ENCODE data around the gene CIDEA.

The CIDEA gene

DNA sequence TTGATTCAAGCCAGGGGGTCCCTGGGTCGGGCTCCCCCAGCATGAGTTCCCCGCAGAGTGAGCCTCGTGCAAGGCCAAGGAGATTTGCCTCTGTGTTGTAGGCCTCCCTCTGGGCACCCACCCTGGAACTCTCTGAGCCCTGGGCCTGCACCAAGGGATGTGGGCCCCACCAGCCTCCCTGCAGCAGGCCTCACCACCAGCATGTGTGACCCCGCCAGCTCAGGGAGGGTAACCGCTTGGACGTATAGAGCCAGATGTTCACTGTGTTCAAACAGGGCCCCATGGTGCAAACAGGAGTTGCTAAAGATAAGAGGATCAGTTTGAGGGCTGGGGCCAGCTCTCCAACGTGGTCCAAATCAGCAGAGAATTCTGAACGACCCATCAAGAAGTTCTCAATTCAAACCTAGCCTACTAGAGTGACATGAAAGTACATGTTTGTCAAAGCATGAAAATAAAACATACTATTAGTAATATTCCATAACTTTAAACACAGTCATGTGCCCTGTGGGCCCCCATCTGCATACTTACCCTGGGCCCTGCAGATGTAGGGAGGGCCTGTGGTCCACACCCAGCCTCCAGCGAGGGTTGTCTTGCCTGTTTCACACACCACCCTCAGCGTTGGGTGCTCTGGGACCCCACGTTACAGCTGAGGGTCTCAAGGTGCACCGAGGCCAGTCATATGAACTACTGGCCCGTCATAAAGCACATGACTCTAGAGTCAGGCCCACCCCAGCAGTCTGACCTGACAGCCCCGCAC is 48.4 kb downstream of the CIDEA start:
- no peak for DNase-seq

DNA sequence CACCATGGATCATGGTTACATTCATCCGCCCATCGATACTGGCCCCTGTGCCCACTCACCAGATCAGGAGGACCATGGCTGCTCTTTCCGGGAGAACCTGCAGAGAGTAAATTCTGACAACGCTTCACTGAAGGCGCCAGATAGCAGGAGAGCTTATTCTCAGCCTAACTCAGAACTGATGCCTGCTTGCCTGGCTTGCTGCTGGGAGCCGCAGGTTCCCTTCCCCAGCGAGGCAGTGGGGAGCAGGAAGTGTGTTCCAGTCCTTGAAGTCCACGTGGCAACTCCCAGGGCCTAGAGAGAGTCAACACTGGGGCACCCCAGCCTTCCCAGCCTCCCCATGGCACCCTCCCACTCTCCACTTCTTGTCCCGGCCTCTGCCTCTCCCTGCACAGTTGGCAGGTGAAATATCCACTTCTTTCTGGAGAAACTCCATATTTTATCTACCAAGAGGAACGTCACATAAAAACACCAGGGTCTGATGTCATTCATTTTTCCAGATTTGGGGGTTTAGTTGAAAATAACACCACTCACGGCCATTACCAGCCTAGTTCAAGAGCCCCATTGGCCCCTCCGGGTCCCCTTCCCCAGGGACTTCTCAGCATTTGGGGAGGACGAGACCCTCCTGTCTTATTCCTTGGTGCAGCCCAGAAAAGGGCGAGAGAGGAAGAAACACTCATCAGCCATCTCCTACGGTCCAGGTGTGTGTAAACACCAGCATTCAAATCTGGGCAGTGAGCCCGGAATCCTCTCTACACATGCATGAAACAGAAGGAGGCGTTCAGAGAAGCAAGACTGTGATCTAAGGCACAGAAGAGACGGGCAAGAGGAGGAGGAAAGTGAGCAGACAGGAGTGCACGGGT is 50.4 kb downstream of the CIDEA start:
- DNase-seq = peak; percentile 5 to 30 (median 5)

DNA sequence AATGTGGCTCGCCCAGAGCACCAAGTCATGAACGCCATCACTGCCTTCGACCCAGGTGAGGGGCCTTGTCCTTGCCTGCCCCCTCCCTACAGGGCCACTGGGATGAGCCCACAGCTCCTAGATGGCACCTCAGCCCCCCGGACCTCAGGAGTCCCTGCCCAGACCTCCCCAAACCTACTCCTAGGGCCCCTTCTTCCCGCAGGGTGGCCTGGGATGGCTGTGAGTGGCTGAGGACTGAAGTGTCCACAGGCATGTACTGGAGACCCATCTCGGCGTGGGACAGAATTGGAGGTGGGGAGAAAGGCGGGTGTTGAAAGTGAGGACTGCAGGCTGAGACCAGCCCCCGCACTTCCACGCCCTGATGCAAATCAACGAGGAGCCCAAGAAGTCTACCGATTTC is 51.0 kb downstream of the CIDEA start:
- DNase-seq = no peak

DNA sequence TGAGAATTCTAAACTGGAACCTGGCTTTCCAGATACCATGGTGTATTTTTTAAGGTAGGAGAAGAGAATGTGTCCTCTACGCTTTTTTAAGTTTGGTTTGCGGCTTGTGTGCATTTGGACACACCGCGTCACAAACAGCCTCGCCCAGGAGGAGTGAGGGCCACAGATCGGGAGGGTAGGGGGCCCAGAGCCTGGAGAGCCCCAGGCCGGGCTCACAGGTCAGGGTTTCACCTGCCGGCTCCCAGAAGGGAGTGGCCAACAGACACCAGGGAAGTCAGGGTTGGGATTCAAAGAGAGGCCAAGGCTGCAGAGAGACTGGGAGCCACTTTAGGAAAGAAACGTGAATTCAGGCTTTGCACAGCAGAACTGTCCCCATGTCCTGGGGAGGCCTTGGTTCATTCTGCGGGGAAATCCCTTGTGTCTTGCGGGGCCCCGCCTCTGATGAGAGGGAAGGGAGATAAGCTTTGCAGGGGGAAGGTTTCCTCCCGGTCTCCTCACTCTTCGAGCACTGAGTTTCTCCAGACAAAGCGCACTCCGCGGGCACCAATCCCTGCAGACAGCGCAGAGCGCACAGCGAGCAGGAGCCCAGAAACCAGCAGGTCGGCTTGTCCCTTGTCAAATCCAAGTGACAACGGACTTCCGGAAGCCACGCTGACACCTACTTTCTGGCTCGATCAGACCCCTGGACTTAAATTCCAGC is 51.9 kb downstream of the CIDEA start:
- DNase-seq = no peak

DNA sequence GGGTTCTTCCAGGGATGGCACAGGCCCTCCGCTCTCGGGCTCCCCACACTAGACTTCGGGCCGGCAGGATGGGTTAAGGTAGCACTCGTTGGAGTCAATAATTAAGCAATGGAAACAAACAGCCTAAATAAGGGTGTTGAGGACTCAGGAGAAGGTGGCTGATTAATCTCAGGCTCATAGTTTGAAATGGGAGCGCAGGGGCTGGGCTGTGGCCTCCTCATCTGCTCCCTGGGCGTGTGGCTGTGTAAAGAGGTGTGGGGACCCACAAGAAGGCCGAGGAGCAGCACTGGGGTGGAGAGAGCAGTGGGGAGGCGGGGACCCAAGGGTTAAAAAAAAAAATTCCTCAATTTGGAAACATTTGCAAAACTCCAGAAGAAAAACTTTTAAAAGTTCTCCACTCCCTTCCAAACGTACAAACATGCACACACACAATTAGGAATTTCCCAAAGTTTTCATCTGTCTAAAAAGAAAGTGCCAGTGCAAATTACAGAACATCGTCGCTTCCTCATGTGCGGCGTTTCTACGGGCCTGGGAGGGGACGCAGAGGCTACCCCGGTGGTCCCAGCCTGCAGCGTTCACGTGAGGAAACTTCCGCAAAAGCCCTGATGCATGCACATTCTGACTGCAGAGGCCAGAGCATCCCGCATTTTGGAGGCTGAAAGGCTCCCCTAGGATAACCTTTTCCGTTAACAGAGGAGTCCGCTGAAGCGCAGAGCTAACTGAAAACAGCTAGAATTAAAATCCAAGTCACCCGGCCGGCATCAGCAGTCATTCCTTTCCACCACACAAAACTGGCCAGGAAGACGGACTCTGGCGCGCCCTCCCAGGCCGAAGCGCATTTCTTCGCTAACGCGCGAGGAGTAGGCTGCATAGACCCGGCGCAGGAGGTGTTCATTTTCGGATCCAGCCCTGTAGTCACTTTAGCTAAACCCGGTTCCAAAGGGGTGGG is 52.9 kb downstream of the CIDEA start:
- no peak for DNase-seq

DNA sequence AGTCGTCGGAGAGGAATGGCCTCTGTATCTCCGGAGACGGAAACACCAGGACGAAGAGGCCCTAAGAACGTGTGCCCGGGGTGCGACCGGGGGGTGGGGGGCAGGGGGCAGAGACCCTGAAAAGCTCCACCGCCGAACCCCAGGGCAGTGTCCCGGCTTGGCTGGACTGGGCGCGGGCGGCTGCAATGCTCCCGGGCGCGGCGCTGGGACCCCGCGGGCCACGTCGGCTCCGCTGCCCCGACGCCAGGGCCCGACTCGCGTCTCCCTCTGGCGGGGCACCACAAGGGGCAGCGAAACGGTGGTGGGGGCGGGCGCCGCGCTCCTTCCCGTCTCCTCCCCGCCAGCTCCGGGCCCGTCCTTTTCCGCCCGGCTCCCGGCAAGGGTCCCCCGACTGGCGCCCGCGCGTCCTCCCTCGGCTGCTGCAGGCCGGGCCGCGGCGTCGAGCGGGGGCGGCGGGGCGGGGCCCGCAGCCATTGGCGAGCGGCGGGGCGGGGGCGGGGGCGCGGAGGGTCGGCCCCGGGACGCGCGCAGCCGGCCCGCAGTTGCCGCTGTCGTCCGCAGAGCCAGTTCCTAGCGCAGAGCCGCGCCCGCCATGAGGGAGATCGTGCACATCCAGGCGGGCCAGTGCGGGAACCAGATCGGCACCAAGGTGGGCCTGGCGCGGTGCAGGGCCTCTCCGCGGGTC is 53.7 kb downstream of the CIDEA start, which contains the start of gene TUBB6:
Gene TUBB6, plus strand, starts transcription at position 541 of the 685 bp plus-strand sequence. Its CDS starts 52 bp downstream, at position 593.
- no peak for DNase-seq

DNA sequence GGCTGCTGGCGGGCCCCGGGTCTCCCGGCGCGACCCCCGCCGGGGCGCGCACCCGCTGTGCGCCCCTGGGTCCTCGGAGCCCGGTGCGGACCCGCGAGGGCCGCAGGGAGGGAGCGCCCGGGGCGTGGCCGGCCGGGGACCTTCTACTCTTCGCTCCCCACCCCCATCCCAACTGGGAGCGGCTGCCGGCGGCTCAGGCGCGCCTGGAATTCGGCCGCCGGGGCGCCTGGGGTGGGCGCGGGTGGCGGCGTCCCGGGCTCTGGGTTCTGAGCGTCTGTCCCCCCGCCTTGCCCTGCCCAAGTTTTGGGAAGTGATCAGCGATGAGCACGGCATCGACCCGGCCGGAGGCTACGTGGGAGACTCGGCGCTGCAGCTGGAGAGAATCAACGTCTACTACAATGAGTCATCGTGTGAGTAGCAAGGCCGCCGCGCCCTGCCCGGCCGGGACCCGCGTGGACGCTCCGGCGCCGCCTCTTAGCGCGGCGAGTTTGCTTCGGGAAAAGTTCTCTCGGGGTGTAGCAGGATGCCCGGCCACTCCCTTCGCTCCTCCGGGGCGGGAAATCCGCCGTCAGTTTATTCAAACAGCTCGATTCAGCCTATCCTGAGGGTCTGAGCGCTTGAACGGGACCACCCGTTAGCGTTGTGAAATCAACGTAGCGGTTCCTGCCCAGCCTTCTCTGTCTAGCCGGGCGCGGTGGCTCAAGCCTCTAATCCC is 54.4 kb downstream of the CIDEA start:
- no peak for DNase-seq

DNA sequence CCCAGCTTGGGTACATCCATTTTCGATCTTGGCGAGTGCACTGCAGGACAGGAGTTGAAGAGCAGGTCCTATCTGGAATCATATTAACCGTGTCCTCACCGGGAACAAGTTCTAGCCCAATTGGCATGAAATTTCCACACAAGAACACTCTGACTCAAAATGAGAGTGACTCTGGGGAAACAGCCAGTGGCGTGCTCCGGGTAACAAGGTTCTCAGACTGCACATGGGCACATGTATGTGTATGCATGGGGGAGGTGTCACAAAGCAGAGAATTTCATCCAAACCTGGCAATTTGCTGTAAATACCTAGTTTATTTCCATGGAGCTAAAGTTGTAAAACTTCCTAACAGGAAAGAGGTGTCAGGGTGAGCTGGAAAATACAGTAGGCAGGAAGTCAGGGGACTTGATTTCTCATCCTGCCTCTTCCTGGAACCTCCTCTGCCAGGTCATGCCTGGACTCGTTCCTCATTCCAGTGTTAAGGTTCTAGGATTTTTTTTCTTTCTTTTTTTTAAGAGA is 55.6 kb downstream of the CIDEA start:
- DNase-seq = no peak

DNA sequence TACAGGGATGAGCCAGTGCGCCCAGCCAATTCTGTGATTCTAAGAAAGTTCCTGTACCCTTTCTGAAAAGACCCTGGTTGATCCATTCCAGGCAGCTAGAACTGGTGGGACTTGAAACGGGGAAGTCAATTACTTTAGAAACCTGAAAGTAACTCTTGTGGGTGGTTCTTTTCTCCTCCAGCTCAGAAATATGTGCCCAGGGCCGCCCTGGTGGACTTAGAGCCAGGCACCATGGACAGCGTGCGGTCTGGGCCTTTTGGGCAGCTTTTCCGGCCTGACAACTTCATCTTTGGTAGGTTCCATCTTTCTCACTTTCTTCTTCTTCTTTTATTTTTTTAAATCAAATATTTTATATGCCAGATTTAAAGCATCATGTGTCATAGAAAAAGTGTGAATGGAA is 56.6 kb downstream of the CIDEA start:
- DNase-seq = no peak

DNA sequence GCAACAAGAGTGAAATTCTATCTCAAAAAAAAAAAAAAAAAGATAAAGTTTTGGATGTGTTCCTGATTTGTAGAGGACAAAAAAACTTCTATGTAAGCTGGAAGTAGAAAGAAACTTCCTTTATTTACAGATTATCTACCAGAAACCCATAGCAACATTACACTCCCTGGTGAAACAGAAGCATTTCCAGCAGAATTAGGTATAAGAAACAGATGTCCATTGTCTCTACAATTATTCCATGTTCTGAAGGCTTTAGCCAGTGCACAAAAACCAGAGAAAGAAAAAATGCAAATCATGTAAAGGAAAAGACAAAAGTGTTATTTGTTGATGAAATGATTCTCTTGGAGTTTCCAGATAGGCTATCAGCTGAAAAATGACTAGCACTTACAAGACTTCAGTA is 58.8 kb downstream of the CIDEA start:
- DNase-seq = no peak

DNA sequence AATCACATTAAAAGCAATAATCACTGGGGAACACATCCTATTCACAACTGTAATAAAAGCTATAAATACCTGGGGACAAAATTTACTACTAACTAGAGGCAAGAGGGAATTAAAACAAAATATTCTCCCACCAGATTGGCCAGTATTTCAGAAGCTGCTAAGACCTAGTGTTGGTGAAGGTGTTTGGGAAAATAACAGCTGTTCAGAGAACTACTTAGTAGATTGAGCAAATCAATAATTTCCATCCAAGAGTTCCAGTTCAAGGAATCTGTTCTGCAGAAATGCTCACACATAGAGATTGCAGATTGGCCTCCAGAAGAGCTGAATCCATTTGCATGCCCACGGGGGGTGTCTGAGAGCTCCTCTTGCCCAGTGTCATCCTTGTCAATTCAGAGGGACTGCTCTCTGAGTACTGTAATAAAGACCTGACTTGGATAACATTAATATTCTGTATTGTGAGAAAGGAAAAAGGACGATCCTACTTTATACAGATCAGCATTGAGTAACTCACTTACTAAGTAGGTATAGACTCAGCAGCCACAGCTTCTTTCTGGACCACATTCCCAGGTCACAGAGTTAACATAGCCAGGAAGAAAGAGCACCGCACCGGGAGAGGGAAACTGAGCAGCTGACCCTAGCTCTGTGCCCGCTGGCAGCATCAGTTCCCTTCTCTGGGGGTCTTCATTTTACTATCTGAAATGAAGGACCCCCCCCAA is 59.5 kb downstream of the CIDEA start:
- no peak for DNase-seq

DNA sequence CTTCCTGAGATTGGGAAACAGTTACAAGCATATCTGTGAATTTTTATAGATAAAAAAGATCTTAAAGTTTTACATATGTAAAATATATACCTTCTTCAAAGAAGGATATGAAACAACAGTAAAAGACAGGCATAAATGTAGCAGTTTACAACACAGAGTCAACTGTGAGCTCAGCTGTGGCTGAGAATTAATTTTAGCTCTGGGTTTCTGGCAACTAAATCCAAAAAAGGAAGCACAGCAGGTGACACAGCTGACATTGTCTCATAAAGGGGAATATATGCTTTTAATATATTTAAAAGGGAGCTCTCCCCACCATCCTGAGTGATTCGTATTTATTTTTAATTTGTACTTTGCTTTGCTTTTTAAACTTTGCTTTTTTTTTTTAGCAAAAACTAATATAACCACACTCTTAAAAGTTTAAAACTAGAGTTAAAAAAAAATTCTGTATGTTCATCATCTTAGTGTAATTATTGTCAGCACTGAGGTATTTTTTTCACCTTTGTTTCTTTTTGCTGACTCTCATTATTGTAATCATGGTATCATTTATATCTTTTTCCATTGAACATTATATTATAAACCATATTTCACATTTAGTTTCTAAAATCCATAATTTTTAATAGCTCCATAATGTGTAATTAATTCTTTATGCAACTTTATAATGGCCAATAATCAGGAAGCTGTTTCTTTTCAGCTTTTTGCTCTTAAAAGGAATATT is 60.6 kb downstream of the CIDEA start:
- DNase-seq = no peak

DNA sequence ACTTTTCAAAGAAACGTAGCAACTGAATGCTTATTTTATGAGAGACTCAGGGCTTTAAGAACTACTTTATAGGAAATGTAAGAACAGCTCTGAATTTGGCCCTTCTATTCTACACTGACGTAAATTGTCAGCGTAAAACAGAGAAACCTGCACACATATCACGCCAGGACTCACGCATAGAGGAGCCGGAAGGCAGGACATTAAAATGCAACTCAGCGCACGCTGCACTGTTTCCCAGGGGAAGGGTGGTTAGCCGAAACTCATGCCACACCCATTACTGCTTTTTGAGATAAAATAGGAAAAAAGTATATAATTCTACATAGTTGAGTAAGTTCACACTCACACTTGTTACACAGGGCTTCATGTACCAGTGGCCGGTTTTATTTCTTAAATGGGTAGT is 61.3 kb downstream of the CIDEA start:
- no peak for DNase-seq

DNA sequence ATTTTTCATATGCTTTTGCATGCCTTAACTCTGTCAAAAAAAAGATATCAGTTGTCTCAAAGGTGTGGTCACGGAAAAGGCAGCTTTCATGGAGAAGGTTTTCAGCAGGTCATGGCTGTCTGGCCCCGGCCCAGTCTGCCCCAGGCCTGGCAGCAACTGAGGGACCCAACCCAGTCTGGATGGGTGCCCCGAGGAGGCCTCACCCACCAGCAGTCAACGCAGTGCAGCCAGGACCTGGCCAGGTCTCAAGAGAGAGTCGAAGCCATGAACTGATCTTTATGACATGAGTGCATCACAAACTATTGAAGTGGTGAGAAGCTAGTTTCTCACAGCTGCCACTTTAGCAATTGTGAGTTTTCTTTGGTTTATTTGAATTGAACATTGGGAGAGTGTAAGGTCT is 61.8 kb downstream of the CIDEA start:
- no peak for DNase-seq

DNA sequence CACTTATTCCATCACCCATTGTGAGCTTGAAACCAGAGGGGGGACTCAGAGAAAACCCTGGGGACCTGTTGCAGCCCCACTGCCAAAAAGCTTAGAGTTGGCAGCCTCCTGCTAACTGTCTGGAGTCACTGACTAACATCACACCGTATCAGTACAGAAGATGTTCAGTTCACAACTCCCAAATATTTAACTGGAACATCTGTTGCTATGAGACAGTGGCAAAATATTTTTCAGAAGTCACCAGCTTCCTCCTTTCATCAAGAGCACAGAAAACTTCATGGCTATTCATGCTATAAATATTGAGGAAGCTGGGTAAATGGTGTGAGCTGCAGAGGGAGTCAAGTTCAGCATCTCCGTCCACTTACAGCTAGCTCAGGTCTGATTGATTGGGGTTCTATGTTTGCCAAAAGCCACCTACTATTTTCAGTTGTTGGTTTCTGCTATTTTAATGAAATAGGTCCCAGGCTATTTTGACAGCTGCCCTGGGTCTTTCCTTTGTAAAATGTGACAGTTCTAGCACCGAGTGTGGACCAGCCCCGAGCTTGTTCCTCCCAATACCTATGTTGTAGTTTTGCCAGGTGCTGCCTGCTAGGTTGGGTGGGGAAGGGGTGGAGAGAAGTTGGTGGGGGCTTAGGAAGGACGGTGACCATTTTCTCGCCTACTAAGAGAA is 63.6 kb downstream of the CIDEA start:
- DNase-seq = no peak

DNA sequence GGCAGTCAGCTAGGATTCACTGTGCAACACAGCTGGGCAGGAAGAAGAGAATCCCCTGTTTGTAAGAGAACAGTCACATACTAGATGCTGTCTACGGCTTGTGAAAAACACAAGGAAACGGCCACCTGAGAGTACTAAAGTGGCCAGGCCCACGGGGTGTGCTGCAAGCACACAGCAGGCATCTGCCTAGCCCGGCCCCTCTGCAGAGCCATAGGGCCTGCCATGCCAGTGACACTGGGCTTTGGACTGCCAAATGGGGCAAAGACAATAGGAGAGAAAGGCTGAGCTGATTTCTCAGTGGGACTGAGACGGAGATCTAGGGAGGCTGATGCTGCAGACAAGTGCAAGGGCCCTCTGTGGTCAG is 64.2 kb downstream of the CIDEA start:
- DNase-seq = no peak

DNA sequence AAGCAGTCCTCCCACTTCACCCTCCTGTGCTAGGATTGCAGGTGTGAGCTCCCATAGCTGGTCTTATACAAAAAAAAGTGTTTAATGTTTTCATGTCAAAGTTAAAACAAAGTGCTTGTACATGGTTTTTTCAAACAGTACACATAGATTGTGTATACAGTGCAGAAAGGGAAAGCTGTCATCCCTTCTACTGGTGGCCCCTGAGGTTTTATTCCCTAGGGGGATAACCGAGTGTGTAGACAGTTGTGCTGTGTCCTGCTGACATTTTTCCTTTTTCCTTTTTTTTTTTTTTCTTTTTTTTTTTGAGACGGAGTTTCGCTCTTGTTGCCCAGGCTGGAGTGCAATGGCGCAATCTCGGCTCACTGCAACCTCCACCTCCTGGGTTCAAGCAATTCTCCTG is 64.7 kb downstream of the CIDEA start:
- DNase-seq = no peak

DNA sequence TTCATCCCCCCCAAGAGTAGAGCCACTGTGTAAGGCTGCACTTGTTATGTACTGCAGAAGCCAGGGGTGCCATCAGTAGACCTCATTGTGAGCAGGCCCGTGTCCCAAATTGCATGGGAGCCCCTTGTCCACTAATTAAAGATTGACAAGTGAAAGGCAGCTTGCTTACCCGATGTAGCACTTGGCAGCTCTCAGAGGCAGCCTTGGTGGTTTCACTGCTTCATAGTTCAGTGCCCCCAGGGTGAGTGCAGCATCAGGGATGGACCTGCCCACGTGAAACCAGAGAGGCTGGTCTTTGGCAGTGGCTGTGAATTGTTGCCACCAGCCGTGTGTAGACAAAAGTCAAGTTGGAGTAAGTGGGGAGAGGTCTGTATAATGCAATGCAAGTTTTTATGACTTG is 67.2 kb downstream of the CIDEA start:
- no peak for DNase-seq
